Measurements from ENCODE around the gene TDP1. TPM values are rescaled to one million over a fixed set of nuclear protein-coding genes. Genes with fewer than 3 reads are reported as not detected.

TDP1 gene
- total and polyA plus RNA-seq, 4 donors: 3.3 to 10.6 (median 4.2) TPM

- no peak overlapping the region for H3K27ac ChIP-seq (ENCODE audit: low read depth in 1 of 2, low read length in 2 of 2)
- H3K9me3 ChIP-seq (ENCODE audit: control insufficient read depth in 4 of 4, low read length in 3 of 4): no peaks in the 10 kb centered on the region
- no peak overlapping the region for H3K4me3 ChIP-seq (ENCODE audit: low read depth in 1 of 3, low read length in 3 of 3)
- DNase-seq (ENCODE audit: low spot score): no peak
- peaks cover 0 to 12% (median 1%) of the 10 kb centered on the region in 4 donors for H3K36me3 ChIP-seq (ENCODE audit: control insufficient read depth in 4 of 4, insufficient read depth in 3 of 4, low read depth in 1 of 4, low read length in 3 of 4)
- no peaks in the 10 kb centered on the region for H3K27me3 ChIP-seq (ENCODE audit: control insufficient read depth in 4 of 4, insufficient read depth in 4 of 4, low read length in 3 of 4)
- no peak for TF ChIP-seq MAX (IDR thresholded peaks at IDR 0.05)
- H3K9ac ChIP-seq (ENCODE audit: low read depth in 1 of 2, low read length in 2 of 2): no peak overlapping the region
- H3K4me1 ChIP-seq (ENCODE audit: control insufficient read depth in 4 of 4, insufficient read depth in 4 of 4, low read length in 3 of 4): no peaks in the 10 kb centered on the region
Measured at GRCh38 chr14:90005441-90005840, 49.7 kb downstream of the TDP1 start.

GRCh38 chr14:90005939-90006530, 50.3 kb downstream of the TDP1 start:
- Histone ChIP-seq H3K9me3 (ENCODE audit: control insufficient read depth in 4 of 4, low read length in 3 of 4) (no peaks in the 10 kb centered on the region), H3K4me1 (ENCODE audit: control insufficient read depth in 4 of 4, insufficient read depth in 4 of 4, low read length in 3 of 4) (no peaks in the 10 kb centered on the region), H3K36me3 (ENCODE audit: control insufficient read depth in 4 of 4, insufficient read depth in 3 of 4, low read depth in 1 of 4, low read length in 3 of 4) (peaks cover 0 to 12% (median 1%) of the 10 kb centered on the region in 4 donors), H3K4me3 (ENCODE audit: low read depth in 1 of 3, low read length in 3 of 3) (no peak overlapping the region), H3K27ac (ENCODE audit: low read depth in 1 of 2, low read length in 2 of 2) (no peak overlapping the region), H3K27me3 (ENCODE audit: control insufficient read depth in 4 of 4, insufficient read depth in 4 of 4, low read length in 3 of 4) (no peaks in the 10 kb centered on the region), H3K9ac (ENCODE audit: low read depth in 1 of 2, low read length in 2 of 2) (no peak overlapping the region)
- 96% methylated on average over 3 of the region's 3 CpGs for WGBS
- TF ChIP-seq ZBTB33 (IDR thresholded peaks at IDR 0.05) (no peak), RAD21 (IDR thresholded peaks at IDR 0.05) (no peak), FOXA2 (IDR thresholded peaks at IDR 0.05) (no peak), HNF4G (IDR thresholded peaks at IDR 0.05) (no peak), YY1 (IDR thresholded peaks at IDR 0.05) (no peak), JUND (IDR thresholded peaks at IDR 0.05) (no peak), RXRA (IDR thresholded peaks at IDR 0.05) (no peak)
- no peak for DNase-seq (ENCODE audit: low spot score)

- 97% methylated on average over 4 of the region's 4 CpGs for WGBS
- H3K36me3 ChIP-seq (ENCODE audit: control insufficient read depth in 4 of 4, insufficient read depth in 3 of 4, low read depth in 1 of 4, low read length in 3 of 4): peaks cover 2 to 9% (median 6%) of the 10 kb centered on the region in 4 donors
- H3K27ac ChIP-seq (ENCODE audit: low read depth in 1 of 2, low read length in 2 of 2): no peak overlapping the region
- no peak for DNase-seq (ENCODE audit: low spot score)
- H3K9ac ChIP-seq (ENCODE audit: low read depth in 1 of 2, low read length in 2 of 2): no peak overlapping the region
- H3K9me3 ChIP-seq (ENCODE audit: control insufficient read depth in 4 of 4, low read length in 3 of 4): no peaks in the 10 kb centered on the region
- TF ChIP-seq ZBTB33 (IDR thresholded peaks at IDR 0.05) (no peak), YY1 (IDR thresholded peaks at IDR 0.05) (no peak), HNF4A (conservative IDR thresholded peaks at IDR 0.05) (no peak), GABPA (IDR thresholded peaks at IDR 0.05 in 1 of 2, conservative IDR thresholded peaks at IDR 0.05 in 1 of 2) (no peak), FOXA2 (IDR thresholded peaks at IDR 0.05) (no peak), HNF4G (IDR thresholded peaks at IDR 0.05) (no peak), RXRA (IDR thresholded peaks at IDR 0.05) (no peak), FOXA1 (IDR thresholded peaks at IDR 0.05) (no peak), EGR1 (IDR thresholded peaks at IDR 0.05; ENCODE audit: low read depth in 2 of 2) (no peak), NR2F2 (IDR thresholded peaks at IDR 0.05) (no peak), JUND (IDR thresholded peaks at IDR 0.05) (no peak), REST (IDR thresholded peaks at IDR 0.05) (no peak), RAD21 (IDR thresholded peaks at IDR 0.05) (no peak)
- no peak overlapping the region for H3K4me3 ChIP-seq (ENCODE audit: low read depth in 1 of 3, low read length in 3 of 3)
- H3K4me1 ChIP-seq (ENCODE audit: control insufficient read depth in 4 of 4, insufficient read depth in 4 of 4, low read length in 3 of 4): no peaks in the 10 kb centered on the region
- no peaks in the 10 kb centered on the region for H3K27me3 ChIP-seq (ENCODE audit: control insufficient read depth in 4 of 4, insufficient read depth in 4 of 4, low read length in 3 of 4)
Measured at GRCh38 chr14:90017371-90017770, 61.6 kb downstream of the TDP1 start.
